Inflammatory macrophage treated with lipopolysaccharide for 4 hours (primary cell): ENCODE measurements around the gene IL1F10.
A peak's percentile ranks its signal among the peaks of the same experiment; 100 is the strongest.
"Not testable (repeated sequence)": the region's sequence is repeated elsewhere in the genome, so short reads cannot be mapped to it uniquely, and the experiment has no call there.

ENCODE experiments used
- DNase-seq: peaks from one replicate; pipeline ENCODE4 v3.0.0-alpha.2; 2020

IL1F10 gene

GRCh38 chr2:113084249-113085000, 16.7 kb downstream of the IL1F10 start:
- DNase-seq = peak; percentile 84

- no peak for DNase-seq
Observed at GRCh38 chr2:113085542-113085941, 17.8 kb downstream of the IL1F10 start.

- peak; percentile 84 for DNase-seq
Observed at GRCh38 chr2:113088213-113088992, 20.6 kb downstream of the IL1F10 start.

- peak; percentile 64 for DNase-seq
Observed at GRCh38 chr2:113089916-113090315, 22.1 kb downstream of the IL1F10 start.

- peak; percentile 76 for DNase-seq
Observed at GRCh38 chr2:113091231-113091896, 23.6 kb downstream of the IL1F10 start.

GRCh38 chr2:113092864-113093612, 25.3 kb downstream of the IL1F10 start:
- DNase-seq = no peak

- DNase-seq = peak; percentile 81
Observed at GRCh38 chr2:113093613-113093977, 25.8 kb downstream of the IL1F10 start.

- DNase-seq = not testable (repeated sequence)
Observed at GRCh38 chr2:113096306-113096705, 28.5 kb downstream of the IL1F10 start.

- peak; percentile 84 for DNase-seq
Observed at GRCh38 chr2:113096842-113097618, 29.3 kb downstream of the IL1F10 start.

- peak; percentile 89 for DNase-seq
Observed at GRCh38 chr2:113098041-113098440, 30.3 kb downstream of the IL1F10 start.

- no peak for DNase-seq
Observed at GRCh38 chr2:113098532-113098931, 30.8 kb downstream of the IL1F10 start.

GRCh38 chr2:113102133-113102532, 34.4 kb downstream of the IL1F10 start:
- DNase-seq = no peak

GRCh38 chr2:113103277-113103676, 35.5 kb downstream of the IL1F10 start:
- no peak for DNase-seq

- peak; percentile 98 for DNase-seq
Observed at GRCh38 chr2:113104054-113104611, 36.4 kb downstream of the IL1F10 start.

GRCh38 chr2:113105047-113105785, 37.4 kb downstream of the IL1F10 start:
- peak; percentile 98 for DNase-seq

GRCh38 chr2:113111121-113111520, 43.4 kb downstream of the IL1F10 start:
- DNase-seq = no peak

GRCh38 chr2:113111823-113112287, 44.1 kb downstream of the IL1F10 start:
- DNase-seq = peak; percentile 95

GRCh38 chr2:113112441-113112840, 44.7 kb downstream of the IL1F10 start:
- DNase-seq = peak; percentile 33

GRCh38 chr2:113112871-113113270, 45.1 kb downstream of the IL1F10 start:
- DNase-seq = peak; percentile 78

GRCh38 chr2:113113807-113114206, 46.0 kb downstream of the IL1F10 start:
- peak; percentile 58 for DNase-seq
